LoVo (cell line): Measurements from ENCODE around the gene ARG1.
A peak's percentile ranks its signal among the peaks of the same experiment; 100 is the strongest.

Source experiments
- DNase-seq: peaks from one replicate; pipeline ENCODE4 v3.0.0-alpha.2; 2016; ENCODE audit warnings: low spot score

ARG1 gene

DNA sequence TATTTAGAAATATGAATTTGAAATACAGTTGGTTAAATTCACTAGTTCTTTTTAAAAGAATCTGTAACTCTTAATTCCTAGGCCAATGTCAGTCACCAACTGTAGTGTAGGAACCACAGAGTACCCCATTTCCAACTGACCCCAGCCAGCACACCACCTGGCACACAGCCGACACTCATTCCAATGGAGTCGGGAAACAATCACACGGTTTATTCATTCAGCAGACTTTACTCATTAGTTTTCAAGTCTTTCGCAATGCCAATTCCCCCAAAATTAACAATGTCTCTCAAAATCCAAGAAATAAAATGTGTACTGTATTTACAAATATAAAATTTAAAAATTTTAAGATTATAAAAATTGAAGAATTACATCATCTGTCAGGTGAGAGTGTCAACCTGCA lies 13.5 kb downstream of the ARG1 start:
- no peak for DNase-seq

DNA sequence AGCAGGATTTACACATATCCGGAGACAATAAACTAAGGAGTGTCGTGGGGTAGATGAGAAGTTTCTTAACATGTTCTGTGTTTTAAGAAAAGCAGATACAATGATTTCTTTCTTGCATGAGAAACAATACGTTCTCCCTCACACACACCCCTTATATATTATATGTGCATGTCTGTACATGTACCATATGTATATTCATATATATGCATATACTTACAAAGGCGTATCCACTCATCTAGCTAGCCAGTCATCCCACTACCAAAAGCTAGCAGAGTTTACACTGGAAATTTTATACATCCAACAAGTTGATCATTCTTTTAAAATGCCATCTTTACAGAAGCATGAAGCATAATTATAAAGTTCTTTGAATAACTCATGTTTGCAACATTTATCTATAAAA lies 14.9 kb downstream of the ARG1 start:
- DNase-seq = no peak

DNA sequence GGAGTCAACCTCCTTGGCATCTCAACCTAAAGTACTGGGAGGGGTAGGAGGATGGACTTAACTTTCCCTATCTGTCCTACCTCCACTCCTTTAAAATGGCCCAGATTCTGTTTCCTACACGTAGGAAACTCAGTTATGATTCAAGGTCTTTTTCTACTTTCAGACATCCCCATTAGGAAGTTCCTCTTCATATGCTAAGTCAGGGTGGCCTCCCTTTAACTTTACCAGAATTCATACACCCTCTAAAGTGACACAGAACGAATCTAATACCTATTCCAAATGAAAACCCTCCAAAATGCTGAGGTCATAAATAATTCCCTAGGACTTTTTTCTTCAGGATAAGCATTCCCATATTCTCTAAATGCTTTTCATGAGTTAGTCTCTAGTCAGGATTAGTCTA lies 15.6 kb downstream of the ARG1 start:
- no peak for DNase-seq

DNA sequence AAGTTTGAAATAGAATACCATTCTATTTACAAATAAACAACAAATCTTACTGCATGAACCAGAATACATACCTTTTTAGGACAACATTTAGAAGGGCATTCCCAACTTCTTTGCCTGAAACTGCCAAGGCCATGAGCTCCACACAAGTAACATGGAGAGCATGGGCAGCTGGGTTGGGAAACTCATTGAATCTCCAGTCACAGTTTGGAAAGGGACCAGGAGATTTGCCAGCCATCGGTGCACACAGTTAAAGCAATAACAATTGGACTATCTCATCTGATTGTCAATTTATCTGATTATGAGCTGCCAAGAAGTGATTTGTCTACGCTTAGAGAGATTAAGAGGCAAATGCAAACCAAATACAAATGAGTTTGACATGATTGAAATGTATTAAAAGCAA lies 19.9 kb downstream of the ARG1 start:
- no peak for DNase-seq

DNA sequence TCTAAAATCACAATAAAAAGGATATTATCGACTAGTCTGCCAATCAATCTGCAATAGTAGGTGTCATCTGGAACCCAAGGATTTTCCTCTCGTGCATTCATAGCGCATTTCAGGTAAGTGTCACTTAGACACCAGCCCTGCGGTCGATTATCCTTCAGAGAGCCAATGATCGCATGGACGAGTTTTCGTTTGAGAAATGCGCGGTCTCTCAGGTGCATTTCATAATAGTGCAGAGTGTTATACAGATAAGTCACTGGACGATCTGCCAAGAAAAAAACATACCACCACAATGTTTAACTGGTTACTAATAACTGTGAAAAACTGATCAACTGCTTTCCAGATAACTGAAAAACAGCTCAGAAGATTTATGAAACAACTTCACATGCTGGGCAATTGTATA lies 21.0 kb downstream of the ARG1 start:
- DNase-seq = no peak

DNA sequence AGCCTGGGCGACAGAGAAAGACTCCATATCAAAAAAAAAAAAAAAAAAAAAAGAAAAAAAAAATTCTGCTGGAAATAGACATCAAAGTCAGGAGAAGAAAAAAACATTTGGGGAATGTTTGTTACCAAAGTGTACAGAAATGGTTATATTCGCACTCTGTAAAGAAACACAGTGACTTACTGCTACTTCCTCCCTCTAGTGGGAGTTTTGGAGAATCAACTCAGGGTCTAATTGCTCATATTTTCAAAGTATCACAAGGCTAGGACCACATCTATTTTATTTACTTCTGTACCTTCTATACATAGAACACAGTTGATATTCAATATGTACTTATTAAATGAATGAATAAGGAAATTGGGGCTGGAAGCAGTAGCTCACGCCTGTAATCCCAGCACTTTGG lies 24.4 kb downstream of the ARG1 start:
- no peak for DNase-seq

DNA sequence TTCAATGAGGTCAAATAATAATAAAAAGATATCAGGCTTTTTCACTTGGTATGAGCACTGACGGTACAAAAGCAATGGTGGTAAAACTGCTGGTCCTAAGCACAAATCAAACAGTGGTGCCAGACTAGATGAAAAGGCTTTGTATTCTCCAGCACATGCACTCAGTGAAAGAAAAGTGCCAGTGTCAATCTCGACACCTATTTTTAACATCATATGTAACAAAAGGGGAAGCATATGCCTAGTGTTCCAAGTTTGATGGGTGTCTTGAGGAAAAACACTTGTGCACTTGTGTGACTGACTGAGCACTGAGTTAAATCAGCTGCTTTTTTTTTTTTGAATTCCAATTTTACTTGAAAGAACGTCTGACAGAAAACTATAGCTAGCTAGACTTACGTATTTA lies 27.7 kb downstream of the ARG1 start:
- no peak for DNase-seq

DNA sequence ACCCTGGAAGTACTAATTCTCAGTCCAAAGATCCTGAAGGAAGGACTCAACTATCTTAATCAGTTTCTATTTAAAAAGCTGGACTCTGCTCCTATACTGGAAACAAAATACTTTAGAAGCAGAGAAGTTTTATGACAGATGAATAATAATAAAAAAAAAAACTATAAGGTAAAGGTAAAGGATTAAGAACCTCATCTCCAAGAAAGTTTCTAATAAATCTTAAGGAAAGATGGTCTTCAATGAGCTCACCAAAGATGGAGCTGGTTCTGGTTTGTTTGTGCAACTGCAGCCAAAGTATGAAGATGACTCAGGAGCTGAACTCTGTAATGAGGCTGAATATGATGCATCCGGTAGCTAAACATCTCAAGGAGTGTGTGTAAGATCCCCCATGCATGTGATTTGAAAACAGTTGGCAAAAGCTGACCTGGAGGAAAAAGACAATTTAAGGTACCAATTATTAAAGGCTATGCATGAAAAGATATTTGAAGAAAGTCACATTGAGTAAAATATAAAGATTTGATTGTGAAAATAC lies 29.8 kb downstream of the ARG1 start:
- DNase-seq = no peak

DNA sequence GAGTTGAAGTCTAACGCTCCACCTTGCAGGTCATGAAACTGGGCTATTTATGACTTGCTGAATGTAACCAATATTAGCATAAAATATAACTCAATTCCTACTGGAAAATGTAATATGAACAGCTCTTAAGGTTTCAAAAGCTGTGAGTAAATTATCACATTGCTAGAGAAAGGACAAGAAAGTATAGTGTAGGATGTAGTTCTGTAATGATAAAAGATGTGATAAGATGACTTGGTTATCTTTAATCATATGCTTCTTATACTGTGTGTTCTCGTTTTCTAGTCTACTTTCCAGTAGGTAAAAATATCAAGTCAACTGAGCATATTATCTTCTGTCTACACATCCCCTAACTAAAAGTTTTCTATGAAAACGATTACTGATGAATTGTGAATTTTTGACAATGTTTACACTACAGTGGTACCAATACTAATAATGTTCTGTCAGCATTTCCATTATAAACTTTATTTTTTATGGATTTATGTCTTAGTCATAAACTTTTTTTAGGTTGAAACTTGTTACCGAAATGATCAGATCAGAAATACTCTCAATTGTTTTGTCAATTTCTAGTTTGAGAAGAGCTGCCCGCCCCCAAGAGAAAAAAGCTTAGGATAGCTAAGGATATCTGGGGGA lies 40.4 kb downstream of the ARG1 start:
- DNase-seq = no peak

DNA sequence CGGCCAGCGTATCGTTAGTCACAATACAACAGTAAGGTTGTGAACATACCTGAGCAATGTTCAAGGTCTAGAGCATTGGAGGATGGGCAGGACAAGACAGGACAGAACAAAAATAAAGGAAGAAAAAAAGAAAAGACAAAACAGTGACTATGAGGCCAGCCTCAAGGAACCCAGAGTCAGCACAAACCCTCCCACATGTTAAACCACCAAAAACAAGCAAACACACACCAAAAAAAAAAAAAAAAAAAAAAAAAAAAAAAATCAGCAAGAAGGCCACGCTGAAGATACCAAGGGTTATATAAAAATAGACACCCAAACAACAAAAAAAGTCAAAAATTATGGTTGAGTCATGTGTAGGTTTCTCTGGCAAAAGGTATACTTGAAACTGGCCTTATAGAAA lies 42.2 kb downstream of the ARG1 start:
- no peak for DNase-seq

DNA sequence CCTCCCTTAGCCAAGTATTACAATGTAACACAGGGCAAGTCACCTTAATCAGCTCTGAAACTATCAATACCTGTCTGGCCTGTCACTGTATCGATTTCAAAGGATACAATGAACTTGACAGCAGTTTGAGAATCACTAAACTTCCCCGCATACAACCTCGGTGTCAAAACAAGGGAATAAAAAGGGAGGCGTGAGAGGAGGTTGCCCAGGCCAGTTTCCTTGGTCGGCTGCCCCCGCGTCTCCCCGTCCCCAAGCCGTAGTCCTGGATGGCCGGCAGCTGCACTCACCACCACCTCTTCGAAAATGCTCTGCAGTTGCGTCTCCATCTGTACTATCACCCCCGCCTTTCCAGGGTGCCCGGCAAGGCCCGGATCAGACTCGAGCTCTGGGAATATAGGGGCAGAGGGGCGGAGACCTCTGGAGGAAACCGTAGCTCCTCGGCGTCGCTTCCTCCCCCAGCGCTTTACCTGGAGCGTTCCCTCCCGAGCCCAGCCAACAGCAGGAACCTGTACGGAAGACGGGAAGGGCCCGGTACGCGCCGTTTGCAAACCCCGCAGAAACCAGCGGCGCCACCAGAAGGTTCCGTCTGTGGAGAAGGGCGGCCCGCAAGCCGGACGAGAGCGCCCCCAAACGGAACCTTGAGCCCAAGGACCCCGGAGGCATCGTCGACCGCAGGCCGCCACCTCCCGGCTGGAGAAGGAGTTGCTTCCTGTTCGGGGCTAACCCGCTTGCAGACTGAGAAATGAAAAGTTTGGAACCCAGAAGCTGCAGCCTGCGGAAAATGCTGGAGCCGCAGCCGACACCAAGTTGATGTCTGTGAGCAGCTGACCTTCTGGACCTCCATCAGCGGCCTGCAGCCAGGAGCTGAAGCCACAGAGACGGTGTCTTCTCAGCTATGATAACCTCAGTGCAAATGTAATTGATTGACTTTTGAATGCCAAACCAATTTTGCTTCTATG lies 55.0 kb downstream of the ARG1 start, which contains the start of gene MED23:
Gene MED23 (minus strand): TSS at position 519 of the 959 bp plus-strand sequence. CDS start 193 bp downstream, at position 326.
- DNase-seq = peak; percentile 93

DNA sequence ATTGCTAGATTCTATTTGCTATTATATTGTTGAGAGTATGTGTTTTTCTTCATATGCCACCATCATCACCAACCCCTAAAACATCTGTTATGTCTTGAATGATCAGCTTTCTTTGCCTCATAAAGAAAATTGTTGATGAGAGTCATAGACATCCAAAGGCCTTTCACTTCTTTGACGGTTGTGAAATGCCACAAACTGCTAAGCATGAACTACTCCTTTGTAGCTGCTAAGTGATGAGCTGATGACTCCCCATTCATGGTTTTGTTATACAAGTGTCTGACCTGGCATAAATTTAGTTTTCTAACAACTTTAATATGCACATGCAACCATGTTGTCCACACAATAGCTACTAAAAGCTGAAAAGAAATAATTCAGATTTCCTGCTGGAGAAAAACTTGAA lies 55.7 kb downstream of the ARG1 start:
- no peak for DNase-seq

DNA sequence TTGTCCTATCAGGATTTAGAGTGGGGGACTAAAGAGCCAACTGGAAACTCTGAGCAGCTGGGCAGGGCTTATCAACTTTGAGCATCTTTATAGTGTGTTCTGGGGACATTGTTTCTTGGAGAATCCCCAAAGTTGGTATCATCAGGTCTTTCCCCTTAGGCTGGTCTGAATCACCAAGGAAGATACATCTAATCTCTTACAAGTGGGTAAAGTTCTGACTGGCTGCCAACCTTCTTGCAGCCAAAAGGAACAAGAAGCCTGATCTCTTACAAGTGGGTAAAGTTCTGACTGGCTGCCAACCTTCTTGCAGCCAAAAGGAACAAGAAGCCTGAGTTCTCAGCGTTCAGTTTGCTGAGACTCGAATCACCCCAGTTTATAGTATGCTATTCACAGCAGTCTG lies 56.6 kb downstream of the ARG1 start:
- no peak for DNase-seq

DNA sequence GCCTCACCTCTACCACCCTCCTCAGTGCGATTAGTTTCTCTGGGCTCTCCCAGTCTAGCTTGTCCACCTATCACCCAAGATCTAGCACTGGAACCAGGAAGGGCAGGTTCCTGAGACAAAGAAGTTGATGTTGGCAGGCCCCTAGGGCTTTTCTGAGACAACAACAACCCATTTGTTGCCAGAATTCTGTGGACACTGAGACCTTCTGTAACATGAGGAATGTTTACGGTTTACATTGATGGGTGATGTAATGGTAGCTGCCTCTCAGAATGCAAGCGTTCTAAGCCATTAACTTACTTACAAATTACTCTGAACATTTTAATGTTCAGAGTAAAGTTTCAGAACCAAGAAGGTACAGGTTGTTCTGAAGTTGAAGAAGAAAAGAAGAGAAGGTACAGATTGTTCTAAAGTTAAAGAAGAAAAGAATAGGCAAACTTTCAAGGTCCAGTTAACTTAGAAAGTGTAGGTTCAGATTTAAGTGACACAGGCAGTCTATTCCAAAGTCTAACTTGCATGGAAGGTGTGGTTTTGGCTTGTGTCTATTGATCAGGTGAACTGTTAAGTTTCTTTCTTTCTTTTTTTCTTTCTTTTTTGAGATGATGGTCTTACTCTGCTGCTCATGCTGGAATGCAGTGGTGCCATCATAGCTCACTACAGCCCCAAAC lies 58.7 kb downstream of the ARG1 start:
- no peak for DNase-seq
